Fibroblast of lung (primary cell): ENCODE data around the gene VSIG1.

Experiments used
- EZH2 ChIP-seq: IDR thresholded peaks from 2 replicates; pipeline ENCODE4 v1.5.1; 2012; ENCODE audit warnings: low read length, control low read depth, mild to moderate bottlenecking; ENCODE audit errors: missing control alignments
- TF ChIP-seq, protein P1 (sequence below), 2 donors: IDR thresholded peaks in 1 of 2; conservative IDR thresholded peaks in 1 of 2; 1 replicate in 1 of 2; 2 replicates in 1 of 2; pipeline ENCODE4 v1.5.1; 2011 to 2012; ENCODE audit warnings: low read length in 2 of 2, control low read depth in 1 of 2, inconsistent platforms in 1 of 2, low read depth in 1 of 2, mild to moderate bottlenecking in 1 of 2

DNA sequence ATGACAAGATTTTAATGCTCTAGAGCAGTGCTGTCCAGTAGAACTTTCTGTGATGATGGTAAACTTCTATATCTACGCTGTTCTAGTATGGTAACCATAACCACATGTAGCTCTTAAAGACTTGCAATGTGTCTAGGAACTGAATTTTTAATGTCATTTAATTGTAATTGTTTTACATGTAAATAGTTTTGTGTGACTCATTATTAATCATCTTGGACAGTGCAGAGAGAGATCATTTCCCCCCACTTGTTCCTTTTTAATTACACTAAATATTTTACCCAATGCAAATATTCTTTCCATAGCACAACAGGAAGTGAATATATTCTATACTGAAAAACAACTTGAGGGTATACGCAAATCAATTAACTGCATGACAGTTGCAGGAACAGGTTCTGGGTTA lies 52.5 kb downstream of the VSIG1 start:
- TF ChIP-seq, protein P1, sequence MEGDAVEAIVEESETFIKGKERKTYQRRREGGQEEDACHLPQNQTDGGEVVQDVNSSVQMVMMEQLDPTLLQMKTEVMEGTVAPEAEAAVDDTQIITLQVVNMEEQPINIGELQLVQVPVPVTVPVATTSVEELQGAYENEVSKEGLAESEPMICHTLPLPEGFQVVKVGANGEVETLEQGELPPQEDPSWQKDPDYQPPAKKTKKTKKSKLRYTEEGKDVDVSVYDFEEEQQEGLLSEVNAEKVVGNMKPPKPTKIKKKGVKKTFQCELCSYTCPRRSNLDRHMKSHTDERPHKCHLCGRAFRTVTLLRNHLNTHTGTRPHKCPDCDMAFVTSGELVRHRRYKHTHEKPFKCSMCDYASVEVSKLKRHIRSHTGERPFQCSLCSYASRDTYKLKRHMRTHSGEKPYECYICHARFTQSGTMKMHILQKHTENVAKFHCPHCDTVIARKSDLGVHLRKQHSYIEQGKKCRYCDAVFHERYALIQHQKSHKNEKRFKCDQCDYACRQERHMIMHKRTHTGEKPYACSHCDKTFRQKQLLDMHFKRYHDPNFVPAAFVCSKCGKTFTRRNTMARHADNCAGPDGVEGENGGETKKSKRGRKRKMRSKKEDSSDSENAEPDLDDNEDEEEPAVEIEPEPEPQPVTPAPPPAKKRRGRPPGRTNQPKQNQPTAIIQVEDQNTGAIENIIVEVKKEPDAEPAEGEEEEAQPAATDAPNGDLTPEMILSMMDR (conservative IDR thresholded peaks at IDR 0.05 in 1 of 2, IDR thresholded peaks at IDR 0.05 in 1 of 2; ENCODE audit: low read depth in 1 of 2, low read length in 2 of 2): no peak
- no peak for TF ChIP-seq EZH2
